Measurements from ENCODE around the gene CMC4.

CMC4 gene

GRCh38 chrX:155105919-155106318 is 35.0 kb upstream of the CMC4 start:
- CTCF ChIA-PET: no interaction called here
- POLR2A ChIA-PET: no interaction called here
- TF ChIP-seq FOXM1 (IDR thresholded peaks at IDR 0.05; ENCODE audit: borderline replicate concordance): no peak
- TF ChIP-seq SP1 (IDR thresholded peaks at IDR 0.05): no peak
- no peak for TF ChIP-seq TARDBP (IDR thresholded peaks at IDR 0.05)
- no peak for TF ChIP-seq SUZ12 (IDR thresholded peaks at IDR 0.05)
- TF ChIP-seq CTBP1 (IDR thresholded peaks at IDR 0.05; ENCODE audit: borderline replicate concordance): no peak
- TF ChIP-seq ARNT (IDR thresholded peaks at IDR 0.05): no peak
- no peak for TF ChIP-seq L3MBTL2 (conservative IDR thresholded peaks at IDR 0.05)
- TF ChIP-seq HDGF (IDR thresholded peaks at IDR 0.05; ENCODE audit: borderline replicate concordance): no peak
- TF ChIP-seq FOXA1 (IDR thresholded peaks at IDR 0.05): no peak
- no peak for TF ChIP-seq NFRKB (IDR thresholded peaks at IDR 0.05)
- TF ChIP-seq ELF4 (IDR thresholded peaks at IDR 0.05): no peak
- DNase-seq (ENCODE audit: extremely low spot score): no peak

- no peak for TF ChIP-seq SUZ12 (IDR thresholded peaks at IDR 0.05)
- TF ChIP-seq SP1 (IDR thresholded peaks at IDR 0.05): no peak
- TF ChIP-seq BHLHE40 (IDR thresholded peaks at IDR 0.05; ENCODE audit: borderline replicate concordance): no peak
- TF ChIP-seq CTBP1 (IDR thresholded peaks at IDR 0.05; ENCODE audit: borderline replicate concordance): no peak
- TF ChIP-seq LEF1 (IDR thresholded peaks at IDR 0.05; ENCODE audit: borderline replicate concordance): no peak
- TF ChIP-seq HDGF (IDR thresholded peaks at IDR 0.05; ENCODE audit: borderline replicate concordance): no peak
- TF ChIP-seq NFRKB (IDR thresholded peaks at IDR 0.05): no peak
- TF ChIP-seq L3MBTL2 (conservative IDR thresholded peaks at IDR 0.05): no peak
- no peak for TF ChIP-seq ZNF384 (IDR thresholded peaks at IDR 0.05)
- no peak for TF ChIP-seq ARNT (IDR thresholded peaks at IDR 0.05)
- TF ChIP-seq FOXA1 (IDR thresholded peaks at IDR 0.05): no peak
- TF ChIP-seq FOXK2 (IDR thresholded peaks at IDR 0.05): no peak
- ChIA-PET POLR2A (no interaction called here), CTCF (interaction anchor here (1.0 kb wide), 1 partner anchor 19 kb away, joined by 4 read pairs; no protein-coding TSS in a partner anchor)
- DNase-seq (ENCODE audit: extremely low spot score): peak; percentile 27
Measured at GRCh38 chrX:155094468-155095061, 23.6 kb upstream of the CMC4 start.

- TF ChIP-seq ARNT (IDR thresholded peaks at IDR 0.05): no peak
- TF ChIP-seq ELF4 (IDR thresholded peaks at IDR 0.05): no peak
- TF ChIP-seq ZNF384 (IDR thresholded peaks at IDR 0.05): no peak
- no peak for TF ChIP-seq FOXM1 (IDR thresholded peaks at IDR 0.05; ENCODE audit: borderline replicate concordance)
- TF ChIP-seq NFRKB (IDR thresholded peaks at IDR 0.05): no peak
- no peak for TF ChIP-seq SUZ12 (IDR thresholded peaks at IDR 0.05)
- no peak for TF ChIP-seq TARDBP (IDR thresholded peaks at IDR 0.05)
- no peak for TF ChIP-seq HDGF (IDR thresholded peaks at IDR 0.05; ENCODE audit: borderline replicate concordance)
- no peak for TF ChIP-seq BHLHE40 (IDR thresholded peaks at IDR 0.05; ENCODE audit: borderline replicate concordance)
- TF ChIP-seq CTBP1 (IDR thresholded peaks at IDR 0.05; ENCODE audit: borderline replicate concordance): no peak
- no peak for TF ChIP-seq PKNOX1 (IDR thresholded peaks at IDR 0.05)
- no peak for TF ChIP-seq FOXA1 (IDR thresholded peaks at IDR 0.05)
- no peak for TF ChIP-seq FOXK2 (IDR thresholded peaks at IDR 0.05)
- TF ChIP-seq LEF1 (IDR thresholded peaks at IDR 0.05; ENCODE audit: borderline replicate concordance): no peak
- no peak for TF ChIP-seq L3MBTL2 (conservative IDR thresholded peaks at IDR 0.05)
- TF ChIP-seq SP1 (IDR thresholded peaks at IDR 0.05): no peak
- no peak for DNase-seq (ENCODE audit: extremely low spot score)
- POLR2A ChIA-PET: no interaction called here
- CTCF ChIA-PET: interaction anchor here (0.7 to 1.7 kb wide), 2 partner anchors 105 to 169 kb away, joined by 3 to 4 read pairs; no protein-coding TSS in a partner anchor
Measured at GRCh38 chrX:155086961-155087735, 16.2 kb upstream of the CMC4 start.

GRCh38 chrX:155086202-155086840 is 15.4 kb upstream of the CMC4 start:
- TF ChIP-seq FOXK2 (IDR thresholded peaks at IDR 0.05) (no peak), L3MBTL2 (conservative IDR thresholded peaks at IDR 0.05) (0 out of 2 replicates have a peak, but pooled peaks have one; percentile 15), HDGF (IDR thresholded peaks at IDR 0.05; ENCODE audit: borderline replicate concordance) (no peak), SP1 (IDR thresholded peaks at IDR 0.05) (no peak), ELF4 (IDR thresholded peaks at IDR 0.05) (no peak)
- ChIA-PET POLR2A (no interaction called here), CTCF (interaction anchor here (0.7 to 1.7 kb wide), 2 partner anchors 104 to 168 kb away, joined by 3 to 4 read pairs; no protein-coding TSS in a partner anchor)
- DNase-seq (ENCODE audit: extremely low spot score): peak; percentile 57

DNA sequence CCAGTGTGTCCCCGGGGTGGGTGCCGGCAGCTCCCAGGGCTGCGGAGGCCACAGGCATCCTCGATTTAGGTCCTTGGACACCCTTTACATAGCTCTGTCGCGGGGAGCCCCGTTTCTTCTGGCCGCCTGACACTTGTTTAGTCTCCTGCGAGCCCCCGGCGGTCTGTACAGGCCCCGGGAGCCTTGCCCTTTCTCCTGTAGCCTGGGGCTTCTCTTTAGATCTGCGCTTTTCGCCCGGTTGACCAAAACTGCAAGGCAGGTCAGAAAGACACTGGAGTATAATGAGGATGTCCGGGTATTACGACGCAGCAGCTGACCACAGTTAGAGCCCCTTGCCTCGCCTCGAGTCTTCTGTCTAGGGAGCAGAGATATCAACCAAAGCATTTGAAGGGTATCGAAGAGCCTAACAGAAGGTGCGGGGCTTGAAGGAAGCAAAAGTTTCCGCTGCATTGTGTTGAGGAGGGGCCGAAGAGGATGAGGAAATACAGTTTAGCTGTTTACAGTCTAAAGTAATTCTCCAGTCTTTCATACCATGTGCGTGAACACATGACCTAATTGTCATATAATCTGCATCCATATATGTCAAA is 851 bp upstream of the CMC4 start:
- POLR2A ChIA-PET: interaction anchor here (1.0 kb wide), 1 partner anchor 23 kb away, joined by 3 read pairs; no protein-coding TSS in a partner anchor
- no peak for DNase-seq (ENCODE audit: extremely low spot score)
- TF ChIP-seq FOXM1 (IDR thresholded peaks at IDR 0.05; ENCODE audit: borderline replicate concordance) (no peak), ZNF384 (IDR thresholded peaks at IDR 0.05) (no peak), SUZ12 (IDR thresholded peaks at IDR 0.05) (no peak), HDGF (IDR thresholded peaks at IDR 0.05; ENCODE audit: borderline replicate concordance) (no peak), LEF1 (IDR thresholded peaks at IDR 0.05; ENCODE audit: borderline replicate concordance) (no peak), BHLHE40 (IDR thresholded peaks at IDR 0.05; ENCODE audit: borderline replicate concordance) (no peak), FOXA1 (IDR thresholded peaks at IDR 0.05) (no peak), ARNT (IDR thresholded peaks at IDR 0.05) (no peak), CTBP1 (IDR thresholded peaks at IDR 0.05; ENCODE audit: borderline replicate concordance) (no peak)
- CTCF ChIA-PET: no interaction called here

DNA sequence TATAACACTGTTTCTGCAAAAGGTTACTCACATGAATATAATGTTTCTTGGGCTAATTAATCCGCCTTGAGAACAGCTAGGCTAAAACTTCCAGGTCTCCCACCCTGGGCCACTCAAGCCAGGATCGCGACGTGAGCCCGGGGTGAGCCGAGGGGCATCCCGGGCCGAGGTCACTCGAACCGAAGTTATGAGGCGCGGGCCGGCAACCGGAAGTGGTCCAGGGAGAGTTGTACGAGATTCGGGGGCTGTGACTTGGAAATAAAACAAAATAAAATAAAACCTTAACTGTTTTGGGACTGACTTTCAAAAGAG is 317 bp downstream of the CMC4 start:
- DNase-seq (ENCODE audit: extremely low spot score): peak; percentile 44
- POLR2A ChIA-PET: interaction anchor here (0.7 kb wide), 1 partner anchor 44 kb away, joined by 3 read pairs; the partner anchor contains the start of gene FUNDC2
- CTCF ChIA-PET: no interaction called here
- TF ChIP-seq NFRKB (IDR thresholded peaks at IDR 0.05): no peak
- TF ChIP-seq BHLHE40 (IDR thresholded peaks at IDR 0.05; ENCODE audit: borderline replicate concordance): no peak
- TF ChIP-seq ZNF384 (IDR thresholded peaks at IDR 0.05): no peak
- no peak for TF ChIP-seq L3MBTL2 (conservative IDR thresholded peaks at IDR 0.05)
- no peak for TF ChIP-seq SP1 (IDR thresholded peaks at IDR 0.05)
- no peak for TF ChIP-seq FOXM1 (IDR thresholded peaks at IDR 0.05; ENCODE audit: borderline replicate concordance)
- TF ChIP-seq TARDBP (IDR thresholded peaks at IDR 0.05): no peak
- no peak for TF ChIP-seq ARNT (IDR thresholded peaks at IDR 0.05)
- TF ChIP-seq HDGF (IDR thresholded peaks at IDR 0.05; ENCODE audit: borderline replicate concordance): no peak
- no peak for TF ChIP-seq FOXA1 (IDR thresholded peaks at IDR 0.05)
- no peak for TF ChIP-seq PKNOX1 (IDR thresholded peaks at IDR 0.05)
